ENCODE measurements around the gene FAIM2.

The FAIM2 gene

DNA sequence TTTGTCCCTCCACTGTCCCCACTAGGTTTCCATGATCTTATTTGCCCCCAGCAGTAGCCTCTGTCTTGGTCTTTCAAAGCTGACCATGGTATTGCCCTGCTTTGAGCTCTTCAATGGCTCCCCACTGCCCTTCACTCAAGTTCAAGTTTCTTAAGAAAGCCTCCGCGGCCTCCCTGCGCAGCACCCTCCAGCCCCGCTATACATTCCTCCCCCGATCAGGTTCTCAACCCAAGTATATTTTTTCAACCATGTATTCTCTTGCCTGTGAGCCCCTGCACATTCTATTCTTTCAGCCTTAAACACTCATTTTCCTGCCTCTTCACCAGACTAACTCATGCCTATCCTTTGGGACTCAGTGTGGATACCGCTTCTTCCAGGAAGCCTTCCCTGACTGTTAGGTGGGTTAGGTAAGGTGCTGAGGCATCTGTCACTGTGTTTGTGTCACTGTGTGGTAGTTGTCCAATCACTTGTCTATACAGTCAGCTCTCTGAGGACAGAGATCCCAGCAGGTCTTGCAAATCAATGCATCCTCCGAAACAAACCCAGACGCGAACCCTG is 4.3 kb downstream of the FAIM2 start:
- TF ChIP-seq CTBP1 (IDR thresholded peaks at IDR 0.05; ENCODE audit: borderline replicate concordance) (no peak), FOXA1 (IDR thresholded peaks at IDR 0.05) (no peak), SUZ12 (IDR thresholded peaks at IDR 0.05) (no peak), LEF1 (IDR thresholded peaks at IDR 0.05; ENCODE audit: borderline replicate concordance) (no peak), TARDBP (IDR thresholded peaks at IDR 0.05) (no peak), BHLHE40 (IDR thresholded peaks at IDR 0.05; ENCODE audit: borderline replicate concordance) (no peak), L3MBTL2 (conservative IDR thresholded peaks at IDR 0.05) (no peak), NFRKB (IDR thresholded peaks at IDR 0.05) (no peak)
- TF ChIP-seq, protein P1, sequence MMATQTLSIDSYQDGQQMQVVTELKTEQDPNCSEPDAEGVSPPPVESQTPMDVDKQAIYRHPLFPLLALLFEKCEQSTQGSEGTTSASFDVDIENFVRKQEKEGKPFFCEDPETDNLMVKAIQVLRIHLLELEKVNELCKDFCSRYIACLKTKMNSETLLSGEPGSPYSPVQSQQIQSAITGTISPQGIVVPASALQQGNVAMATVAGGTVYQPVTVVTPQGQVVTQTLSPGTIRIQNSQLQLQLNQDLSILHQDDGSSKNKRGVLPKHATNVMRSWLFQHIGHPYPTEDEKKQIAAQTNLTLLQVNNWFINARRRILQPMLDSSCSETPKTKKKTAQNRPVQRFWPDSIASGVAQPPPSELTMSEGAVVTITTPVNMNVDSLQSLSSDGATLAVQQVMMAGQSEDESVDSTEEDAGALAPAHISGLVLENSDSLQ (IDR thresholded peaks at IDR 0.05) = no peak
- CTCF ChIA-PET = no interaction called here
- no peak for DNase-seq (ENCODE audit: extremely low spot score)
- POLR2A ChIA-PET = no interaction called here

DNA sequence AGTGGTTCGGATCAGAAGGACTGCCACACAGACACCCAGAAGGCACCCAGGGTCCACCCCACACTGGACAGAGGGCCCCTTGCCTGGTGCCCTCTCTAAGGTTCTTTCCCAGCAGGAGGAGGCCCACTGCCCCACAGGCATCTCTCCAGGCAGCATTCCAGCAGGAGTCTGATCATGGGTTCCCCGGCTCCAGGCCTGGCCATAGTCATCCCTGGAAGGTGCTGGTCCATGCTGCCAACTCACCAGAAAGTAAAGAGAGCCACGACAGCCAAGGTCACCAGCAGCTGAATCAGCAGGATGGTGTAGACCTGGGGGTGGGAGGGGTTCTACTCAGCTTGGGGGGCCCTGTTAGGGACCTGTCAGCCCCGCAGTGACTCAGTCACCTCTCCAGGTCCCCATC is 6.4 kb downstream of the FAIM2 start:
- TF ChIP-seq FOXM1 (IDR thresholded peaks at IDR 0.05; ENCODE audit: borderline replicate concordance) (no peak), ARNT (IDR thresholded peaks at IDR 0.05) (no peak), FOXK2 (IDR thresholded peaks at IDR 0.05) (no peak), FOXA1 (IDR thresholded peaks at IDR 0.05) (no peak), ZNF384 (IDR thresholded peaks at IDR 0.05) (no peak), TARDBP (IDR thresholded peaks at IDR 0.05) (no peak), BHLHE40 (IDR thresholded peaks at IDR 0.05; ENCODE audit: borderline replicate concordance) (no peak), HDGF (IDR thresholded peaks at IDR 0.05; ENCODE audit: borderline replicate concordance) (no peak), L3MBTL2 (conservative IDR thresholded peaks at IDR 0.05) (no peak), SP1 (IDR thresholded peaks at IDR 0.05) (no peak), LEF1 (IDR thresholded peaks at IDR 0.05; ENCODE audit: borderline replicate concordance) (no peak), NFRKB (IDR thresholded peaks at IDR 0.05) (no peak), ELF4 (IDR thresholded peaks at IDR 0.05) (no peak), CTBP1 (IDR thresholded peaks at IDR 0.05; ENCODE audit: borderline replicate concordance) (no peak), SUZ12 (IDR thresholded peaks at IDR 0.05) (no peak)
- POLR2A ChIA-PET = no interaction called here
- no peak for DNase-seq (ENCODE audit: extremely low spot score)
- CTCF ChIA-PET = no interaction called here

DNA sequence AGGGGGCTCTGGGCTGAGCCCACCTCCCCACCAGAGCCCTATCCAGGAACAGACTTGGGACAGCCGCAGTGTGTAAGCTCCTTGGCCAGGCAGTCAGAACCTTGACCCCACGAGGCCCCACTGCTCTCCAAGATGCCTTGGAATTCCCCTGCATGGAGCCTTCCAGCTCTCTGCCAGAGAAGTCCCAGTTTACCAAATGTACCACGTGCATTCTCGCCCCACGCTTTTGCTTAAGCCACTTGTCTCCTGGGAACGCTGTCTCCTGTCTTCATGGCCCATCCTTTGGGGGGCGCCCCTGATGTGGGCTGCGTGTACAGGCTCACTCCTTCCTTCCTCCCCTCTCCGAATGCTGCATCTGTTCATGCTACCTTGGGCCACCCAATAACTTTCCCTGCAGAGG is 7.9 kb downstream of the FAIM2 start:
- DNase-seq (ENCODE audit: extremely low spot score) = no peak
- no peak for TF ChIP-seq L3MBTL2 (conservative IDR thresholded peaks at IDR 0.05)
- POLR2A ChIA-PET = no interaction called here
- CTCF ChIA-PET = no interaction called here

DNA sequence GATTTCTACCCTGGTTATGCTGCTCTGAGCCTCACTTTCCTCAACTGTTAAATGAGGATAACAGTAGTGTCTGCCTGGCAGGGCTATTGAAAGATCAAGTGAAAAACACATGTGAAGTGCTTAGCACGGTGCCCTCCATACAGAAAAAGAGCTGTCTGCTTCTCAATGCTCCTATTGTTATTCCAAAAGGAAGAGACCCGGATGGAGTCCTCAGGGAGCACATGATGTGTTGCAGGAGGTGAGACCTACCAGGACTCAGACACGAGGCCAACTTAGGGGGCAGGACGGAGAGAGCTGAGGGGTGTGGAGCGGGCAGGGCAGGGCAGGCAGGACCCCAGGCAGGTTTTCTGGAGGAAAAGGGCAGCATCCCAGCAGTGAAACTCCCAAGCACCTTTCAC is 8.9 kb downstream of the FAIM2 start:
- DNase-seq (ENCODE audit: extremely low spot score) = no peak
- CTCF ChIA-PET = no interaction called here
- POLR2A ChIA-PET = no interaction called here

DNA sequence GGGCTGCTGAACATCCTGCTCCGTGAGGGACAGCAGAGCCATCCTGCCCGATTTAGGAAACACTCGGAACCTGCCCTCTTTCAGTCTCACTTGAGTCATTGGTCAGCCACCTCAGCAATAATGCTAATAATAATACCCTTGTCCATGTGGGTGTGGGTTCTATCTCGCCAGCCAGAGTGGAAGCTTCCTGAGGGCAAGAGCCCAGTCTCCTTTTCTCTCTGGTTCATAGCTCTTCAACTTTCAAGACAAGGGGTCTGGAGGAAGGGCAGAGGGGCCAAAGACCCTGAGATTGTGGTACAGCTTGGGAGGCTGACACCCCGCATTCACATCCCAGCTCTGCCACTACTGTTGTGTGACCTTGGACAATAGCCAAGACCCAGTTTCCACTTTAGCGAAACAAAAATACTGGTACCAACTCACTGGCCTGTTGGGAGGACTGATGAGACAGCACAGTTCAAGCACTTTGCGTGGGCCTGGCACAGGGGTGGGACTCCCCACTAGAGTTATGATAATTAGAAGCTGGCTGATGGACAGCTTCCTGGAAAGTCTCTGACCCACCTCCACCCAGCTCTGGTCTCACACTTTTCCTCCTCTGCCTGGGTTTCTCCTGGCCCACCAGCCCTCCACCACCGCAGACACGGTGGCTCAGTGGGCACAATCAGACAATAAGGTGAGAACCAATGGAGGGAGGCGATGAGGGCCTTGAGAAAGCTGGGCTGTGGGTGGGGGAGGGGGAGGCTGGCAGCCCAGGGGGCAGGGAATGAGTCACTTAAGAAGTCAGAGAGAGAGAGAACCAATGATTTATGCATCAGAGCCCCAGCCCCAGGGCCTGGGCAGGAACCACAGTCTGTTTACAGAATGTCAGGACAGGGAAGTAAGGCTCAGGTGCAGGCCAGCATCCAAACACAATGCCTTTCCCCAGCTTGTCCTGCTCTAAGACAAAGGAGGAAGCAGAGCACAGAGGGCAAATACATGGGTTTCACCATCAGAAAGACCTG is 9.6 kb downstream of the FAIM2 start:
- DNase-seq (ENCODE audit: extremely low spot score) = no peak
- ChIA-PET POLR2A (interaction anchor here (2.7 kb wide), 1 partner anchor 51 kb away, joined by 6 read pairs; the partner anchor contains the start of gene BCDIN3D), CTCF (interaction anchor here (1.7 kb wide), 1 partner anchor 73 kb away, joined by 5 read pairs; no protein-coding TSS in a partner anchor)
- TF ChIP-seq SUZ12 (IDR thresholded peaks at IDR 0.05) = no peak
- TF ChIP-seq ELF4 (IDR thresholded peaks at IDR 0.05) = no peak
- TF ChIP-seq SP1 (IDR thresholded peaks at IDR 0.05) = no peak
- TF ChIP-seq, protein P1 (IDR thresholded peaks at IDR 0.05) = peak; percentile 53

More for the DNA sequence above, 8.9 kb downstream of the FAIM2 start:
- TF ChIP-seq, protein P1 (IDR thresholded peaks at IDR 0.05) = no peak
- TF ChIP-seq LEF1 (IDR thresholded peaks at IDR 0.05; ENCODE audit: borderline replicate concordance) = no peak

DNA sequence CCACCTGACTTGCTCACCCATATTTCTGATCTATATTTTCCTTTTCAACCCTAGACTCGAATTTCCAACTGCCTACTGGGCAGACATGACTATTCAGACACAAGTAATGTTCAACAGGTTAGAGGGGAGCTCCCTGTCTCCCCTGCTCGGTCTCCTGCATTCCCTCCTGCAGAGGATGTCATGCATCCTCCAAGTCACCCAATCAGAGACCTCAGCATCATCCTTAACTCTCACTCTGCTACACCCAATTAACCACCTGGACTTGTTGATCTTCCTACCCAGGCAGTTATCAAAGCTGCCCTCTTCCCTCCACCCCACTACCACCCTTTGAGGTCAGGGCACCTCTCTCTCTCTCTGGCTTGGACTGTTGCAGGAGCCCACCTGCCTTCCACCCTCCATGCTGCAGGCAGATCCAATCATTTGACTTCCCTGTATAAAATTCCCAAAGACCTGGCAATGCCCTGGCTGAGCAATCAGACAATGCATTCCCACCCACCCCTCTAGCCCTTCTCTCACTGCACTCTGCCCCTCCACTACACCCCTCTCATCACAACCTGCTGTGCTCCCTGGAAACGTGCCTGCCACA is 10.9 kb downstream of the FAIM2 start:
- ChIA-PET CTCF (interaction anchor here (1.2 to 1.7 kb wide), 3 partner anchors 26 to 74 kb away, joined by 3 to 5 read pairs (median 4); no protein-coding TSS in a partner anchor), POLR2A (interaction anchor here (2.7 kb wide), 1 partner anchor 50 kb away, joined by 6 read pairs; the partner anchor contains the start of gene BCDIN3D)
- DNase-seq (ENCODE audit: extremely low spot score) = no peak
- TF ChIP-seq TARDBP (IDR thresholded peaks at IDR 0.05) (no peak), ZNF384 (IDR thresholded peaks at IDR 0.05) (no peak), FOXA1 (IDR thresholded peaks at IDR 0.05) (no peak), BHLHE40 (IDR thresholded peaks at IDR 0.05; ENCODE audit: borderline replicate concordance) (no peak), FOXM1 (IDR thresholded peaks at IDR 0.05; ENCODE audit: borderline replicate concordance) (no peak), NFRKB (IDR thresholded peaks at IDR 0.05) (no peak), SP1 (IDR thresholded peaks at IDR 0.05) (no peak), HDGF (IDR thresholded peaks at IDR 0.05; ENCODE audit: borderline replicate concordance) (no peak)

Data from HEK293T (cell line).